Measurements from ENCODE around the gene FRY.

FRY gene

GRCh38 chr13:32086791-32087441 lies 55.3 kb downstream of the FRY start:
- DNase-seq (ENCODE audit: low read depth) = no peak

- DNase-seq (ENCODE audit: low read depth) = no peak
Measured at GRCh38 chr13:32087955-32088747, 56.6 kb downstream of the FRY start.

- DNase-seq (ENCODE audit: low read depth) = no peak
Measured at GRCh38 chr13:32092496-32092895, 60.9 kb downstream of the FRY start.

DNA sequence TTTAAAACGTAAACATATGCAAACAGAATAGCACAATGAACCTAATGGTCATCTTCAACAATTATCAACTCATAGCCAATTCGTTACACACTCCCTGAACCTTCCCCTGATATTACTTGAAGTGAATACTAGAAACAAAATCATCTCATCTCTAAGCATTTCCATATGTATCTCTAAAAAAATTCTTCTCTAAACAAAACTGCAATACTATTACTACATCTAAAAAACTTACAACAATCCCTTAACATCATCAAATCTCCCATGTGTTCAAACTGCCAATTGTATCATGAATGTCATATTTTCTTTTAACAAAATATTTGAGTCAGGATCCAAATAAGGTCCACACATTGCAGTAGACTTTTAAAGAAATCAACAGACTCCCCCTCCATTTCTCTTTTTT lies 61.4 kb downstream of the FRY start:
- no peak for DNase-seq (ENCODE audit: low read depth)

- no peak for DNase-seq (ENCODE audit: low read depth)
Measured at GRCh38 chr13:32098272-32098671, 66.7 kb downstream of the FRY start.

- DNase-seq (ENCODE audit: low read depth) = no peak
Measured at GRCh38 chr13:32105653-32106313, 74.2 kb downstream of the FRY start.

- no peak for DNase-seq (ENCODE audit: low read depth)
Measured at GRCh38 chr13:32107474-32107873, 75.9 kb downstream of the FRY start.

DNA sequence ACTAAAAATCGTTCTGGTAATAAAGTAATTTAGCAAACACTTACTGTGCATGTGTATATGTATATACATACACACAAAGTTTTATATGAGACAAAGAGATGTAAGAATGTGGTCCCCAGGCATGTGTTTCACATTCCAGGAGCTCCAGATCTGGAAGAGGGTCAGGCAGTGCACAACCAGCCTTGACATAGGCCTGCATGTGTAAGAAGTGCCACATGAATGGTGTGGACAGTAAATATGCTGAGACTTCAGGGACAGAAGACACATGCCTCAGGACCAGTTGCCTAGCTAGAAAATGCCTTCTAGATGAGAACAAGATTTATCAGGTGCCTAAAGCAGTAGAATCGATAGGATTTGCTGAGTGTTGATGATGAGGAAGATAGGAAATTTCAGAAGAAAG lies 76.4 kb downstream of the FRY start:
- no peak for DNase-seq (ENCODE audit: low read depth)

DNA sequence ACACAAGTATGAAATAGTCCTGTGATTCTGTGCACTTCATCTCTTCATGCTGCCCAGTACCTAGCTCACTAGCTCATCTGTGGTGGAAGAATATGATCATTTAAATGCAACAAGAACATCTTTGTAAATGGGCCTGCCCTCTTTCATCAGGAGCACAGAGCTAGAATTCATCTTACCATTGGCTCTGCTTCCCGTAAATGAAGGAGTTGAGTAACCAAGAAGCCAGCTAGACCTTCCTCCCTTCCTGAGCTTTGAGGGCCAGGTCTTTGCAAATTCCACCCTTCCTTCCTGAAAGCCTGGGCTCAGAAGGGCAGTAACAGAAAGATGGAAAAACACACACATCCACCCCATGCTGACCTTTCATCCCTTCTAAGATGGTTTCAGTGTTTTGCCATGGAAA lies 82.0 kb downstream of the FRY start:
- no peak for DNase-seq (ENCODE audit: low read depth)

GRCh38 chr13:32114284-32114950 lies 82.8 kb downstream of the FRY start:
- DNase-seq (ENCODE audit: low read depth) = no peak

DNA sequence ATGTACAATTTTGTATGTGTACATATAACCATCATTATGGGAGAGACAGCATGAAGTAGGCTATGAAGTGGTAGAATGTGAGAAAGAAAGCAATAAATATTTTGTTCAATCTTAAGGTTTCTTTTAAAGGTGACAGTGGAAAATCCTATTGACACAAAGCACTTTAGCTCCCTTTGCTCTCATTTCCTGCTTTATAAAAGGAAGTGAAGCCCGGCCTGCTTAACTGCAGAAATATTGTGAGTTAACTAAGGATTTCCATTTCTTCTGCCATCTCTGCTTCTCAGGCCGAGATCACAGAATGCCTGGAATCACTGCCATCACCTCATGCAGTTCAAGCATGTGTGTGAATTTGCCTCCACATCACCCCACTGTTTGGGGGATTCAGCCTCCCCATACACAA lies 83.5 kb downstream of the FRY start:
- DNase-seq (ENCODE audit: low read depth) = no peak

- no peak for DNase-seq (ENCODE audit: low read depth)
Measured at GRCh38 chr13:32116210-32116609, 84.6 kb downstream of the FRY start.

DNA sequence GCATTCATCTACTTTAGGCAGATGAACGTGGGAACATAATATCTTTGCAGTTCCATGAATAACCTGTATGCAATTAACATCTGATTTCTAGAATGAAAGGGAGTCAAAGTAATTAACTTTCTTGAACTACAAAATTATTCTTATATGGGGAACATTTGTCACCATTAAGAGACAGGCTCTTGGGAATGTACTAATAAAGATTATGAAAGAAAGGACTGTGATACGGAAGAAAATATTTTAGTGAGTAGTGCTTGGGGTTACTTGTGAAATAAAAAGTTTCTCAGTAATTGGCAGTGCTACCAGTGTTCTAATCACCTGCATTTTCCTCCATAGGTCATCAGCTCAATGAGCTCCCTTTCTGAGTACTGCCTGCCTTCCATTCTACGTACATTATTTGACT lies 85.4 kb downstream of the FRY start:
- DNase-seq (ENCODE audit: low read depth) = no peak

GRCh38 chr13:32117701-32118100 lies 86.1 kb downstream of the FRY start:
- DNase-seq (ENCODE audit: low read depth) = no peak

DNA sequence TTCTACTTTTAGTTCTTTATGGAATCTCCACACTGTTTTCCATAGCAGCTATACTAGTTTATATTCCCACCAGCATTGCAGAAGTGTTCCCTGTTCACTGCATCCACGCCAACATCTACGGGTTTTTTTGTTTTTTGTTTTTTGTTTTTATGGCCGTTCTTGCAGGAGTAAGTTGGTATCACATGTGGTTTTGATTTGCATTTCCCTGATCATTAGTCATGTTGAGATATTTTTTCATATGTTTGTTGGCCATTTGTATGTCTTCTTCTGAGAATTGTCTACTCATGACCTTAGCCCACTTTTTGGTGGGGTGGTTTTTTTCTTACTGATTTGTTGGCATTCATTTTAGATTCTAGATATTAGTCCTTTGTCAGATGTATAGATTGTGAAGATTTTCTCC lies 89.7 kb downstream of the FRY start:
- no peak for DNase-seq (ENCODE audit: low read depth)

DNA sequence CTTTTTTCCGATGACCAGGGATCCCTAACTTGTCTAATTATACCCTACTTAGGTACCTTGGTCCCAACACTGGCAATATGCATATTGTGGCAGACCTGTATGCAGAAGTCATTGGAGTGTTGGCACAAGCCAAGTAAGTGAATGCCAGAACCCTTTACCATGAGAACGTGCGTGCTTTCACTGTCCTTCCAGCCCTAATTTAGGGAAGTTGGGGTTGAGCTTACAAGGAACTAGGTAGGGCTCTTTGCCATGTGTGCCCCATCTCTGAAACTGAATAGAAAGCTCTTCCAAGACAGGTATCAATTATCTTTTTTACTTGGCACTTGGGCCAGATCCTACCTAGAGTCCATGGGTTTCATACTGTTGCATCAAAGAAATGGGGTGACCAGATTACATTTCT lies 93.2 kb downstream of the FRY start:
- no peak for DNase-seq (ENCODE audit: low read depth)

DNA sequence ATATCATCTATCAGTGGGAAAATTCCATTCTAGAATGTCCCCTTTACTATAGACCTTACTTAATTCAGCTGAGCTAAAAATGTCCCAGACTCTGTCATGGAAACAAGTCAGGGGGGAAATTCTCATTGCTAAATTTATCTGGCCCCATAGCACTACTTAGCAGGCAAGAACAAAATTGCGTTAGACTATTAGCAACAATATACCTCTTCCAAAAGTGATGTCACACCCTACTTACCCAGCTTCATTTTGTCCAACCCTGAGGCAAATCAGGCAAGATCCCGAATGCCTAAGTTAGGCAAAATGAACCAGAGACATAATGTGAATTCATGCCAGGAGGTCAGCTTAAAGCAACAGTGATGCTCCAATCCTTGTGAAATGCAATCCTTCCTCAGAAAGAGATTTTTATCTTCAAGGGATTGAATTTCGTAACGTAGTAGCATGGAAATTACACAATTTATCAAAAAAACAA lies 93.7 kb downstream of the FRY start:
- no peak for DNase-seq (ENCODE audit: low read depth)

DNA sequence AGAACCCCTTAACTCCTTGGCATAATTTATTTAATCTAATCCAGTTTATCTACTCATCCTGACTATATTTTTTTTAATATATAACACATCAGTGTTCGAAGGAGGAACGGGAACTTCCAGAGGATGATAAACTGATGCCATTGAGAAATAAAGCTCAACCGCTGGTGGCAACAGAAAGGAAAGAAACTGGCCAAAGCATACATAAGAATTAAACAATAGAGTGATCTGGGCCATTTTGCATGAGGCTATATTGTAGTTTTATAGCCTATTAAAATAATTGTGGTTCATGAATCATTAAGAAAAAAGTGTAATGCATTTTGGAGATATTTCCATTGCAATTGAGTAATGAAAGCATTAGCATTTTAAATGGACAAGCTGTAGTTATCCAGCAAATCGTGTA lies 94.2 kb downstream of the FRY start:
- no peak for DNase-seq (ENCODE audit: low read depth)

DNA sequence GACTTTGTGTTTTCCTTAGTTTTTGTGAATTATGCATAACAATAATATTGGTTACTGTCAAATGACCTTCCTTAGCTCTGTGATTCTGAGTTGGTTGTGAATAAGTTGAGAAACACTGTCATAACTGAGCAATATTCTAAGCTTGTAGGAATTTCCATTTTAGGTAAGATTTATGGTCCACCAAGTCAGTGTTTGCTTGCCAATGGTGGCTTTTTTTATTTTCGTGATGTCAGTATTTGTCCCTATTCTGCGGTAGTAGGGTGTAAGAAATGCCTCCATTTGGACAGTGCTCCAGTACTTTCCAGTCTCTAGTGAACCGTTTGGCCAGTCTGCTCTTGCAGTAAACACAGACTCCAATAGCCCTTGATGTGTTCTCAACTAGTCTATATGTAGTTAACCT lies 94.7 kb downstream of the FRY start:
- DNase-seq (ENCODE audit: low read depth) = no peak

- DNase-seq (ENCODE audit: low read depth) = no peak
Measured at GRCh38 chr13:32126756-32127155, 95.2 kb downstream of the FRY start.

DNA sequence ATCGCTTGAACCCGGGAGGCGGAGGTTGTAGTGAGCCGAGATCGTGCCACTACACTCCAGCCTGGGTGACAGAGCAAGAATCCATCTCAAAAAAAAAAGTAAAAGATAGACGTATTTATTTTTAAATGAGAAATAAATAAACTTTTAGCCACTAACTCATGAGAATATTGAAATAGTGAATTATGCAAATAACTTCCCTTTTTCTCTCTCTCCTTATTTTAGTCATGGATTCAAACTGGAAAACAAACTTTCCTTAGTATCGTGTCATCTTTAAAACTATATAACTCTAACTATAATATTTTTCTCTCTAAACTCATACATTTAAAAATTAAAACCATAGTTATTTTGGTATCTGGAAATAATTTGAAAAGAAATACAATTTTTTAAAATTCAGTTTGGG lies 96.1 kb downstream of the FRY start:
- no peak for DNase-seq (ENCODE audit: low read depth)

DNA sequence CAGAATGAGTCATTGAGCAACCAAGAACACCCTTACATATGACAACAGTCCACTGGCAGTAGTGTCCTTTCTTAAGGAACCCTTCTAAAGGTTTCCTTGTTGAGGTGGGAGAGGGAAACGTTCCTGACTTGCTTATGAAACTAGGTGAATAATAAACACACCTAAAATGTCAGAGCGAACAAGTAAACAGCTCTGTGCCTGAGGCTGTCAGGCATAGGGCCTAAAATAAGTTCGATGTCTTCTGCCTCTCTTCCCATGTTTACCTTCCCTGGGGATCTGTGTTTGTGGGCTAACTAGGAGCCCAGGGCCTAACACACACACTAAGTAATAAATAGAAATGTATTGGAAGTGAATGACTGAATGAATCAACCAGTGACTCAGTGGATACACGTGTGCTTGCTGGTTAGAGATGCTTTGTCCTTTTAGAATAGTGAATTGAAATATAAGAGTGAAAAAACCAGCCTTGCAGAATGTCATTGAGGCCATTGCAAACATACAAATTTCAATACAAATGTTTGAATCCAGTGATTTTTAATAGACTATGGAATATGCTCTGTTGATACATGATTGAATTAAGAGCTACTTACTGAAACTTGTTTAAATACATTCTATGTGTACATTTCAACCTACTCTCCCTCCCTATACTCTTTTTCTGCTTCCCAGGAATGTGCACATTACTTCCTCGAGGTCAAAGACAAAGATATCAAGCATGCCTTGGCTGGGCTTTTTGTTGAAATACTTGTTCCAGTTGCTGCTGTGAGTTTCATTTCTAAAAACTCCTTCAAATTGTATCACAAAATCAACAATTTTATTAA lies 102.9 kb downstream of the FRY start:
- DNase-seq (ENCODE audit: low read depth) = no peak
